ENCODE results near the gene KIAA1217.

Gene KIAA1217

GRCh38 chr10:24505759-24506158, 296.8 kb downstream of the KIAA1217 start:
- Histone ChIP-seq H3K9ac (no peak overlapping the region), H2AFZ (no peak overlapping the region), H3K27ac (no peak overlapping the region), H3K4me2 (ENCODE audit: low read length) (no peak overlapping the region), H3K36me3 (ENCODE audit: control insufficient read depth, insufficient read depth, low read length) (no peaks in the 10 kb centered on the region), H3K79me2 (peaks cover 4% of the 10 kb centered on the region), H3K4me1 (no peaks in the 10 kb centered on the region), H3K4me3 (ENCODE audit: low read depth, low read length) (no peak overlapping the region), H3K27me3 (ENCODE audit: control insufficient read depth, insufficient read depth, low read length) (no peaks in the 10 kb centered on the region), H3K9me3 (ENCODE audit: control insufficient read depth, low read length) (no peaks in the 10 kb centered on the region)
- TF ChIP-seq, protein P1, sequence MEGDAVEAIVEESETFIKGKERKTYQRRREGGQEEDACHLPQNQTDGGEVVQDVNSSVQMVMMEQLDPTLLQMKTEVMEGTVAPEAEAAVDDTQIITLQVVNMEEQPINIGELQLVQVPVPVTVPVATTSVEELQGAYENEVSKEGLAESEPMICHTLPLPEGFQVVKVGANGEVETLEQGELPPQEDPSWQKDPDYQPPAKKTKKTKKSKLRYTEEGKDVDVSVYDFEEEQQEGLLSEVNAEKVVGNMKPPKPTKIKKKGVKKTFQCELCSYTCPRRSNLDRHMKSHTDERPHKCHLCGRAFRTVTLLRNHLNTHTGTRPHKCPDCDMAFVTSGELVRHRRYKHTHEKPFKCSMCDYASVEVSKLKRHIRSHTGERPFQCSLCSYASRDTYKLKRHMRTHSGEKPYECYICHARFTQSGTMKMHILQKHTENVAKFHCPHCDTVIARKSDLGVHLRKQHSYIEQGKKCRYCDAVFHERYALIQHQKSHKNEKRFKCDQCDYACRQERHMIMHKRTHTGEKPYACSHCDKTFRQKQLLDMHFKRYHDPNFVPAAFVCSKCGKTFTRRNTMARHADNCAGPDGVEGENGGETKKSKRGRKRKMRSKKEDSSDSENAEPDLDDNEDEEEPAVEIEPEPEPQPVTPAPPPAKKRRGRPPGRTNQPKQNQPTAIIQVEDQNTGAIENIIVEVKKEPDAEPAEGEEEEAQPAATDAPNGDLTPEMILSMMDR (IDR thresholded peaks at IDR 0.05) = no peak

- Histone ChIP-seq H3K36me3 (ENCODE audit: control insufficient read depth, insufficient read depth, low read length) (no peaks in the 10 kb centered on the region), H3K9ac (no peak overlapping the region), H3K9me3 (ENCODE audit: control insufficient read depth, low read length) (no peaks in the 10 kb centered on the region), H3K4me2 (ENCODE audit: low read length) (no peak overlapping the region), H3K27me3 (ENCODE audit: control insufficient read depth, insufficient read depth, low read length) (no peaks in the 10 kb centered on the region), H3K4me1 (no peaks in the 10 kb centered on the region), H3K27ac (no peak overlapping the region), H3K79me2 (no peaks in the 10 kb centered on the region), H2AFZ (no peak overlapping the region), H3K4me3 (ENCODE audit: low read depth, low read length) (no peak overlapping the region)
- TF ChIP-seq, protein P1 (IDR thresholded peaks at IDR 0.05) = peak; percentile 16
These were observed 304.2 kb downstream of the KIAA1217 start for GRCh38 chr10:24513155-24513554.

GRCh38 chr10:24515481-24515880, 306.5 kb downstream of the KIAA1217 start:
- H3K9me3 ChIP-seq (ENCODE audit: control insufficient read depth, low read length) = no peaks in the 10 kb centered on the region
- no peak overlapping the region for H2AFZ ChIP-seq
- no peak overlapping the region for H3K4me3 ChIP-seq (ENCODE audit: low read depth, low read length)
- TF ChIP-seq, protein P1 (IDR thresholded peaks at IDR 0.05) = no peak
- H3K9ac ChIP-seq = no peak overlapping the region
- H3K4me1 ChIP-seq = no peaks in the 10 kb centered on the region
- no peak overlapping the region for H3K4me2 ChIP-seq (ENCODE audit: low read length)
- H3K27ac ChIP-seq = no peak overlapping the region
- H3K27me3 ChIP-seq (ENCODE audit: control insufficient read depth, insufficient read depth, low read length) = no peaks in the 10 kb centered on the region
- peaks cover 7% of the 10 kb centered on the region for H3K79me2 ChIP-seq
- no peaks in the 10 kb centered on the region for H3K36me3 ChIP-seq (ENCODE audit: control insufficient read depth, insufficient read depth, low read length)

DNA sequence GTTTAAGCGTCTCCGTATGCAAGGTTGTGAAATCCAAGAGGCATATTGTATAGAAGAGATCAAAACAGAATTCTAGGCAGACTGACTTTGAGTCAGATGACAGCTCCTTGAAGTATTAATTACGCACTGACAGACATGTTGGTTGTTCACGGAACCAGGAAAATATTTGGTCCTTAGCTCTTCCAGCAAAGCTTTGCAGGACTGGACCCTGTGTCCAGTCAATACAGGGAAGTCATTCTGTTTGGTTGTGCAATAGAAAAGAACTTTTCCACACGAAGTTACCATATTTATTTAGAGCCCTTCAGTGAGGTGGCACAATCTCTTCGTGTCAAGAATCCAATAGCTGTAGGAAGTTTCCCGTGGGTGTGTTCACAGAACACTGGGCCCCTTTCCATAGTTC, 309.5 kb downstream of the KIAA1217 start:
- H3K4me3 ChIP-seq (ENCODE audit: low read depth, low read length) = no peak overlapping the region
- H3K9me3 ChIP-seq (ENCODE audit: control insufficient read depth, low read length) = no peaks in the 10 kb centered on the region
- H3K27ac ChIP-seq = no peak overlapping the region
- H3K36me3 ChIP-seq (ENCODE audit: control insufficient read depth, insufficient read depth, low read length) = no peaks in the 10 kb centered on the region
- no peak overlapping the region for H2AFZ ChIP-seq
- no peaks in the 10 kb centered on the region for H3K4me1 ChIP-seq
- no peak overlapping the region for H3K9ac ChIP-seq
- no peaks in the 10 kb centered on the region for H3K27me3 ChIP-seq (ENCODE audit: control insufficient read depth, insufficient read depth, low read length)
- TF ChIP-seq, protein P1 (IDR thresholded peaks at IDR 0.05) = no peak
- no peak overlapping the region for H3K4me2 ChIP-seq (ENCODE audit: low read length)
- peaks cover 7% of the 10 kb centered on the region for H3K79me2 ChIP-seq

- Histone ChIP-seq H3K4me3 (ENCODE audit: low read depth, low read length) (no peak overlapping the region), H3K36me3 (ENCODE audit: control insufficient read depth, insufficient read depth, low read length) (no peaks in the 10 kb centered on the region), H2AFZ (no peak overlapping the region), H3K79me2 (peaks cover 7% of the 10 kb centered on the region), H3K27ac (no peak overlapping the region), H3K4me2 (ENCODE audit: low read length) (no peak overlapping the region), H3K27me3 (ENCODE audit: control insufficient read depth, insufficient read depth, low read length) (no peaks in the 10 kb centered on the region), H3K4me1 (no peaks in the 10 kb centered on the region), H3K9ac (no peak overlapping the region), H3K9me3 (ENCODE audit: control insufficient read depth, low read length) (no peaks in the 10 kb centered on the region)
- TF ChIP-seq, protein P1 (IDR thresholded peaks at IDR 0.05) = peak; percentile 78
These were observed 310.2 kb downstream of the KIAA1217 start for GRCh38 chr10:24518981-24519597.
